ENCODE data around the gene FSIP1. TPM values are rescaled to one million over a fixed set of nuclear protein-coding genes. Genes with fewer than 3 reads are reported as not detected.

FSIP1 gene
- total RNA-seq, 3 donors from 2014 or later, result 4.1 to 12.1 (median 5.1) TPM

- intact Hi-C loops (cut with DNase I, micrococcal nuclease), result no loop called here
- H3K9me3 ChIP-seq, result no peaks in the 10 kb centered on the region
- H3K4me3 ChIP-seq, result no peak overlapping the region
- no peaks in the 10 kb centered on the region for H3K36me3 ChIP-seq (ENCODE audit: low read depth)
- TF ChIP-seq, protein P1, sequence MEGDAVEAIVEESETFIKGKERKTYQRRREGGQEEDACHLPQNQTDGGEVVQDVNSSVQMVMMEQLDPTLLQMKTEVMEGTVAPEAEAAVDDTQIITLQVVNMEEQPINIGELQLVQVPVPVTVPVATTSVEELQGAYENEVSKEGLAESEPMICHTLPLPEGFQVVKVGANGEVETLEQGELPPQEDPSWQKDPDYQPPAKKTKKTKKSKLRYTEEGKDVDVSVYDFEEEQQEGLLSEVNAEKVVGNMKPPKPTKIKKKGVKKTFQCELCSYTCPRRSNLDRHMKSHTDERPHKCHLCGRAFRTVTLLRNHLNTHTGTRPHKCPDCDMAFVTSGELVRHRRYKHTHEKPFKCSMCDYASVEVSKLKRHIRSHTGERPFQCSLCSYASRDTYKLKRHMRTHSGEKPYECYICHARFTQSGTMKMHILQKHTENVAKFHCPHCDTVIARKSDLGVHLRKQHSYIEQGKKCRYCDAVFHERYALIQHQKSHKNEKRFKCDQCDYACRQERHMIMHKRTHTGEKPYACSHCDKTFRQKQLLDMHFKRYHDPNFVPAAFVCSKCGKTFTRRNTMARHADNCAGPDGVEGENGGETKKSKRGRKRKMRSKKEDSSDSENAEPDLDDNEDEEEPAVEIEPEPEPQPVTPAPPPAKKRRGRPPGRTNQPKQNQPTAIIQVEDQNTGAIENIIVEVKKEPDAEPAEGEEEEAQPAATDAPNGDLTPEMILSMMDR (IDR thresholded peaks at IDR 0.05), result no peak
- ATAC-seq (no peak), DNase-seq (no peak)
- no peaks in the 10 kb centered on the region for H3K4me1 ChIP-seq (ENCODE audit: low read depth)
Observed at GRCh38 chr15:39798382-39798781, 15.7 kb upstream of the FSIP1 start.

GRCh38 chr15:39797407-39797806, 14.8 kb upstream of the FSIP1 start:
- intact Hi-C loops (cut with DNase I, micrococcal nuclease), result no loop called here
- H3K4me1 ChIP-seq (ENCODE audit: low read depth), result no peaks in the 10 kb centered on the region
- no peaks in the 10 kb centered on the region for H3K9me3 ChIP-seq
- no peaks in the 10 kb centered on the region for H3K36me3 ChIP-seq (ENCODE audit: low read depth)
- ATAC-seq (peak; percentile 21), DNase-seq (no peak)
- H3K4me3 ChIP-seq, result no peak overlapping the region
- TF ChIP-seq, protein P1 (IDR thresholded peaks at IDR 0.05), result no peak

DNA sequence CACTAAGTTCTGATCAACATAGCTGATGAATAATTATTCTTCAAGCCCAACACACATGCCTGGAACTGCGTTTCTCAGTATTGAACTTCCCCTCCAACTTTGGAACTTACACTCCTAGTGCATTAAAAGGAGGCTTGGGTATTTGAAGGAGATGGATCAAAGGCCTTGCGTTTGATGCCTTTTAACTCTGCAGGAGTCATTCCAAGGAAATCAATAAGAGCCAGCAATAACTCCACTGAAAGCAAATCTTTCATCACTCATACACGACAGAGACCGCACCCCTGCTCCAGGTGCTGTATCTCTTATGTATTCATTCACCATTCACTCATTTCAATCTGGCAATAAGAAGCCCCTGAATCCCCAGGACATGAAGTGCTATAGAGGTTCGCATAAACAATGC, 14.0 kb upstream of the FSIP1 start:
- intact Hi-C loops (cut with DNase I, micrococcal nuclease), result no loop called here
- TF ChIP-seq, protein P1 (IDR thresholded peaks at IDR 0.05), result no peak
- no peaks in the 10 kb centered on the region for H3K36me3 ChIP-seq (ENCODE audit: low read depth)
- ATAC-seq, result no peak
- no peaks in the 10 kb centered on the region for H3K9me3 ChIP-seq
- H3K4me3 ChIP-seq, result no peak overlapping the region
- H3K4me1 ChIP-seq (ENCODE audit: low read depth), result no peaks in the 10 kb centered on the region
- no peak for DNase-seq

GRCh38 chr15:39795486-39795885, 12.8 kb upstream of the FSIP1 start:
- H3K36me3 ChIP-seq (ENCODE audit: low read depth), result no peaks in the 10 kb centered on the region
- H3K4me1 ChIP-seq (ENCODE audit: low read depth), result no peaks in the 10 kb centered on the region
- H3K4me3 ChIP-seq, result no peak overlapping the region
- no peaks in the 10 kb centered on the region for H3K9me3 ChIP-seq
- no peak for DNase-seq
- ATAC-seq, result no peak
- TF ChIP-seq, protein P1 (IDR thresholded peaks at IDR 0.05), result no peak
- intact Hi-C loops (cut with DNase I, micrococcal nuclease), result no loop called here

DNA sequence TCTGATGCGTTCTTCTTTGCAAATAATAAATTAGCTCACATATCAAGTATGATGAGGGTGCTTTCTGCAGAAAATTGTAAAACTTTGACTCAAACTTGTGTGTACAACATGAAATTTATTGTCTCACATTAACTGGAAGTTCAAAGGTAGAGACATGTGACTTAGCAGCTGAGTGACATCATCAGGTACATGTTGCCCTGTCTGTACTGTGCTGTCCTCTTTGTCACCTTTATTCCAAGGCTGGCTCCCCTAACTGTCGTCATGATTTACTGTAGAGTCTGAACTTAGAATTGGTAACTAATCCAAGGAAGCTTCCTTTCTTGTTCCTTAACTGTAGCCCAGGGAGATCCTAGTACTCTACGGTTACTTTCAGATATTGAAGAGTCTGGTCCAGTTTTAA, 12.3 kb upstream of the FSIP1 start:
- intact Hi-C loops (cut with DNase I, micrococcal nuclease), result no loop called here
- TF ChIP-seq, protein P1 (IDR thresholded peaks at IDR 0.05), result no peak
- ATAC-seq (no peak), DNase-seq (no peak)
- H3K9me3 ChIP-seq, result no peaks in the 10 kb centered on the region
- no peaks in the 10 kb centered on the region for H3K36me3 ChIP-seq (ENCODE audit: low read depth)
- H3K4me3 ChIP-seq, result no peak overlapping the region
- no peaks in the 10 kb centered on the region for H3K4me1 ChIP-seq (ENCODE audit: low read depth)

DNA sequence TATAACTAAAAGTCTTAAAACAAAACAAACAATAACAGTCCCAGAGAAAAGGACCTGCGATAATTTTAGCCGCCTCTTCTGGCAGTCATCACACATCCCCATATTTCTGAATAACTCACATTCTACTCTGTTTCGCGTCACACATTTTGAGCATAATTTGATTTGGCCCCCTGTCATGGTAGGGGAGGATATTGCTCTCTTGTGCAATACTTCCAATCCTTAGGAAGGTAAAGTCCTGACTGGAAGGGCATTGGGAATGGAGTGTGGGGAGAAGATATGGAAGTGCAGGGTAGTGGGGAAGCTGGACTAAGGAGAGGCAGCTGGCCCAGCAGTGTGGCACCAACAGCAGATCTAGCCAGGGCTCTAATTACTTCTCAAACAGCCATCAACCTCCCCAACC, 11.3 kb upstream of the FSIP1 start:
- DNase-seq (no peak), ATAC-seq (no peak)
- intact Hi-C loops (cut with DNase I, micrococcal nuclease), result no loop called here
- no peaks in the 10 kb centered on the region for H3K9me3 ChIP-seq
- no peaks in the 10 kb centered on the region for H3K4me1 ChIP-seq (ENCODE audit: low read depth)
- no peak overlapping the region for H3K4me3 ChIP-seq
- no peaks in the 10 kb centered on the region for H3K36me3 ChIP-seq (ENCODE audit: low read depth)
- TF ChIP-seq, protein P1 (IDR thresholded peaks at IDR 0.05), result no peak

Data from mucosa of descending colon (tissue), 3 donors.